WI38 (cell line): ENCODE results near the gene GNG7.
"Not testable (repeated sequence)": the region's sequence is repeated elsewhere in the genome, so short reads cannot be mapped to it uniquely, and the experiment has no call there.

ENCODE experiments used
- H3K4me3 ChIP-seq: 2 replicates; pipeline ENCODE4 v1.5.1; 2011; ENCODE audit warnings: low read depth, mild to moderate bottlenecking, control low read depth, low read length
- TF ChIP-seq, protein P1 (sequence below): IDR thresholded peaks from 2 replicates; pipeline ENCODE4 v1.5.1; 2012; ENCODE audit warnings: low read depth, mild to moderate bottlenecking, control low read depth, low read length

GNG7 gene

DNA sequence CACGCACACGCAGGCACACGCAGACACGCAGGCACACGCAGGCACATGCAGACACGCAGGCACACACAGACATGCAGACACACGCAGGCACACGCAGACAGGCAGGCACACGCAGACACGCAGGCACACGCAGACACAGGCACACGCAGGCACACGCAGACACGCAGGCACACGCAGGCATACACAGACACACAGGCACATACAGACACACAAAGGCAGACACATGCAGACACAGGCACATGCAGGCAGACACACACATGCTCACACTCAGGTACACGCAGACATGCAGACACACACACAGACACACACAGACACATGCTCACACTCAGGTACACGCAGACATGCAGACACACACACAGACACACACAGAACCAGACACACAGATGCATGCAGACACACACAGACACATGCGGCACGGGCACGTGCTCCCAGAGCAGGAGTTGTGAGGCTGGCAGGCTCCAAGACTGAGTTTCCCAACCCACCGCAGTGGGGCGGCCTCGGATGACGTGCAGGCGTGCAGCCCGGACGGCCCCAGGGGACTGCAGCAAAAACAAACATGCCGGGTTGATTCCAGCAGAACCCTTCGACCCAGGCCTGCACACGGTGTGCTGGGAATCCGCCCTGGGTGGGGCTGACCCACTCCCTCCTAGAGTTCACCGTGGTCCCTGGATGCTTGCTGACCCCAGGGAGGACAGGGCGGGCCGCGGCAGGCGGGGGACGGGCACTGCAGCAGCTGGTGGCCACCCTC lies 126.6 kb downstream of the GNG7 start:
- TF ChIP-seq, protein P1, sequence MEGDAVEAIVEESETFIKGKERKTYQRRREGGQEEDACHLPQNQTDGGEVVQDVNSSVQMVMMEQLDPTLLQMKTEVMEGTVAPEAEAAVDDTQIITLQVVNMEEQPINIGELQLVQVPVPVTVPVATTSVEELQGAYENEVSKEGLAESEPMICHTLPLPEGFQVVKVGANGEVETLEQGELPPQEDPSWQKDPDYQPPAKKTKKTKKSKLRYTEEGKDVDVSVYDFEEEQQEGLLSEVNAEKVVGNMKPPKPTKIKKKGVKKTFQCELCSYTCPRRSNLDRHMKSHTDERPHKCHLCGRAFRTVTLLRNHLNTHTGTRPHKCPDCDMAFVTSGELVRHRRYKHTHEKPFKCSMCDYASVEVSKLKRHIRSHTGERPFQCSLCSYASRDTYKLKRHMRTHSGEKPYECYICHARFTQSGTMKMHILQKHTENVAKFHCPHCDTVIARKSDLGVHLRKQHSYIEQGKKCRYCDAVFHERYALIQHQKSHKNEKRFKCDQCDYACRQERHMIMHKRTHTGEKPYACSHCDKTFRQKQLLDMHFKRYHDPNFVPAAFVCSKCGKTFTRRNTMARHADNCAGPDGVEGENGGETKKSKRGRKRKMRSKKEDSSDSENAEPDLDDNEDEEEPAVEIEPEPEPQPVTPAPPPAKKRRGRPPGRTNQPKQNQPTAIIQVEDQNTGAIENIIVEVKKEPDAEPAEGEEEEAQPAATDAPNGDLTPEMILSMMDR, result no peak
- no peak overlapping the region for H3K4me3 ChIP-seq

DNA sequence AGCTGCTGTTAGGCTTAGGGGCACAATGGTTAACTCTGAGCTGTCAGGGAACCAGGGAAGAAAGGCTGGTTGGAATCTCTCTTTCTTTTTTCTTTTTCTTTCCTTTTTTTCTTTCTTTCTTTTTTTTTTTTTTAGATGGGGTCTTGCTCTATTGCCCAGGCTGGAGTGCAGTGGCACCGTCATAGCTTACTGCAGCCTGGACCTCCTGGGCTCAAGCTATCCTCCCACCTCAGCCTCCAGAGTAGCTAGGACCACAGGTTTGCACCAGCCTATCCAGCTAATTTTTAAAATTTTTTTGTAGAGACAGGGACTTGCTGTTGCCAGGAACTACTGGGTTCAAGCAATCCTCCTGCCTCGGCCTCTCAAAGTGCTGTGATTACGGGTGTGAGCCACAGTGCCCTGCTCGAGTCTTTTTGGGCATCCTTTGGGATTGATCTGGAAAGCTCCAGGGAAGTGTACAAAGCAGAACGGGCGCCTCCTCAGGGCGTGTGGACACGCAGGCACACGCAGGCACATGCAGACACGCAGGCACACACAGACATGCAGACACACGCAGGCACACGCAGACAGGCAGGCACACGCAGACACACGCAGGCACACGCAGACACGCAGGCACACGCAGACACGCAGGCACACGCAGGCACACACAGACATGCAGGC lies 127.4 kb downstream of the GNG7 start:
- TF ChIP-seq, protein P1, result no peak
- H3K4me3 ChIP-seq, result no peak overlapping the region

DNA sequence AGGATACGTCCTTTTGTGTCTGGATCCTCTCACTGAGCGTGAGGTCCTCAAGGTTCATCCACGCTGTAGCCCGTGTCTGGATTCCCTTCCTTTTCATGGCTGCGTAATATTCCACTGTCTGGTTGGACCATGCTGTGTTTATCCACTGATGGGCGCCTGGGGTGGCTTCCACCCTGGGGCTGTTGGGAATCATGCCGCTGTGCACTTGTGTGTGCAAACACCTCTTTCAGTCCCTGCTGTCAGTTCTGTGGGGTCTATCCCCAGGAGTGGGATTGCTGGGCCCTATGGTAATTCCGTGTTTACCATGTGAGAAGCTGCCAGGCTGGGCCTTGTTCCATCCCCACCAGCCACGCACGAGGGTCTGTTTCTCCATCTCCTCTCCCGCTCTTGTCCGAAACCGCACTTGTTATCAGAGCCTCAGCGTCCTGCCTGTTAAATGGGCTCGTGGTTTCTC lies 128.0 kb downstream of the GNG7 start:
- TF ChIP-seq, protein P1, result no peak
- H3K4me3 ChIP-seq, result no peak overlapping the region

DNA sequence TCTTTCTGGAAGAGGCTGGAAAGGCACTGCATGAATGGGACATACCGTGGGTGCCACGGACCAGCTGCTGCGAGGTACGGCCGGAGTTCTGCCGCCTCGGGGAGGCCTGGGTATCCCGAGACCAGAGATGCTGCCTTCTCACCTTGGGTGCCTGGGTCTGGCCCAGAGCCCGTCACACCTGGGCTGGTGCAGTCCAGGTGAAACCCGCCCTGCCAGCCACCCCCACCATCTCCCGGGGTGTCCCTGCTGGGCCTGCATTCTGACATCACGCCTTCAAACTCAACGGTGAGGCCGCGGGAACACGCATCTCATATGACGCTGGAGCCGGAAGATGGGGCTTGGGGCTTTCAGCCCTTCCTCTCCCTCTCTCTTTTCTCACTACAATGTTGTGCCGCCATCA lies 128.6 kb downstream of the GNG7 start:
- TF ChIP-seq, protein P1, result no peak
- H3K4me3 ChIP-seq, result no peak overlapping the region

DNA sequence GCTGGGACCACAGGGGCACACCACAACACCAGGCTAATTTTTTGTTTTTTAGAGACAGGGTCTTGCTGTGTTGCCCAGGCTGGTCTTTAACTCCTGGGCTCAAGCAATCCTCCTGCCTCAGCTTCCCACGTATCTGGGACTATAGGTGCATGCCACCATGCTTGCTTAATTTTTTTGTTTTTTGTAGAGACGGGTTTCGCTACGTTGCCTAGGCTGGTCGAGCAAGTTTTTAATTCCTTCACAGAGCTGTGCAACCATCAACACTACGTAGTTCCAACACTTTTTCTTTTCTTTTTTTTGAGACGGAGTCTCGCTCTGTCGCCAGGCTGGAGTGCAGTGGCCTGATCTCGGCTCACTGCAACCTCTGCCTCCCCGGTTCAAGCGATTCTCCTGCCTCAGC lies 130.3 kb downstream of the GNG7 start:
- not testable (repeated sequence) for H3K4me3 ChIP-seq

DNA sequence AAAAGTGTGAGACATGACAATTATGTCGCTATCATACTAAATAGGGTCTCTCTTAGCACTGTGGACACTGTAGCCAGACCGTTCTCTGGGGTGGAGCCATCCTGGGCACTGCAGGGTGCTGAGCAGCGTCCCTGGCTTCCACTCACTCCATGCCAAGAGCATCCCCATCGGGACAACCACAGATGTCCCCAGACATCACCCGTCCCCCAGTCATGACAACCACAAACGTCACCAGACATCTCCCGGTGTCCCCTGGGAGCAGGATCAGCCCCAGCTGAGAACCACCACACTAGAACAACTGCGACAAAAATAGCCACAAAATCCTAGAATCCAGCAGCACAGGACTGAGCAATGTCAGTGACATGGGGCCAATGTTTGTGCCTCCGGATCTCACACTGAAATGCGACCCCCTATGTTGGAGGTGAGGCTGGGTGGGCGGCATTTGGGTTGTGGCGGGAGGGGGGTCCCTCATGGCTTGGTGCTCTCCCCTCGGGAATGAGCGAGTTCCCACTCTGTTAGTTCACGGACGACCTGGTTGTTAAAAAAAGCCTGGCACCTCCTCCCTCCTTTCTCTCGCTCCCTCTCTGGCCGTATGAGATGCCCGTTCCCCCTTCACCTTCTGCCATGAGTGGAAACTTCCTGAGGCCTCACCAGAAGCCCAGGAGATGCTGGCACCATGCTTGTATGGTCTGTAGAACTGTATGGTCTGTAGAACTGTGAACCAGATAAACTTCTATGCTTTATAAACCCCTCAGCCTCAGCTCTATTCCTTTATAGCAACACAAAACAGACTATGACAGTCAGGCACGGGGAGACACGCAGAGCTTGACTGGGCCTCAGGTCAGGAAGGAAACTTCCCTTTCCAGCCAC lies 132.7 kb downstream of the GNG7 start:
- TF ChIP-seq, protein P1, result no peak
- H3K4me3 ChIP-seq, result no peak overlapping the region

DNA sequence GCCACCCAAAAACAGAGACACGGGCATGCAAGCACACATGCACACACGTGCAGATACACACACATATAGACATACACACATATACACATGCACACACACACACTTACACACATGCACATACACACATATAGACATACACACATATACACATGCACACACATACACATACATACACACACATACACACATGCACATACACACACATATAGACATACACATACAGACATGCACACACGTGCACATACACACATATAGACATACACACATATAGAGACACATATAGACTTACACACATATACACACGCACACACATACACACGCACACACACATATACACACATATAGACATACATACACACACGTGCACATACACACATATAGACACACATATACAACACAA lies 134.5 kb downstream of the GNG7 start:
- TF ChIP-seq, protein P1, result no peak
- H3K4me3 ChIP-seq, result no peak overlapping the region
